ENCODE measurements around the gene PGLYRP4.
"Not testable (repeated sequence)": the region's sequence is repeated elsewhere in the genome, so short reads cannot be mapped to it uniquely, and the experiment has no call there.

The PGLYRP4 gene

GRCh38 chr1:153355445-153356071, 6.9 kb upstream of the PGLYRP4 start:
- peak; percentile 38 for DNase-seq

GRCh38 chr1:153354515-153355193, 6.0 kb upstream of the PGLYRP4 start:
- no peak for DNase-seq

DNA sequence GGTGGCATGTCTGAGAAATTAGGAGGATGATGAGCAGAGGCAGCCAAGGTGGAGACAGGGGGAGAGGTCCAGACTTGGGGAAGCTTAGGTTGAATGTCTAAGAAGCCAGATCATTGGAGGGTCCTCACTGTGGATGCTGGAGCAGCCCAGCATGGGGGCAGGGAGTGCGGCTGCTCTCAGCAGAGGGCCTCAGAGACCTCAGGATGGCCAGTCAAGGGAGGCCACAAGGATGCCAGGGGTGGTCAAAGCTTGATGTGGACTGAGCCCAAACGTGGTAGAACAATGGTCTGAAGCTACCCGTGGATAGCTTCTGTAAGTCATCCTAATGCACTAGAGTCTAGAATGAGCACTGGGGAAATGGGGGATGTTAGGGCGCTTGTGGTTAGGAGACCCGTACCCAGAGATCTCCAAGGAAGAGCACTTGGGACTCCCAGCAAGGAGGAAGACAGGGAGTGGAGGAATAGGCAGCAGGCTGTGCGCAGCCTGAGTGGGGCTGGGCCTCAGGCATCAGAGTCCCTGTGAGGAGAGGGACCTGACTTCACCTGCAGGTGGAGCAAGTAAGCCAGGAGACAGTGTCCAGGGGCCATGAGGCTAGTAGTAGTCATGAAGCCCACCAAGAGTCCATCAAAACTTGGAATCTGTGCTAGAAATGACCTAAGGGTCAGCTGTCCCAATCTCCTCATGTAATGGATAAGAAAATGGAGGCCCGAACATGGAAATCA, 4.7 kb upstream of the PGLYRP4 start:
- DNase-seq, result peak; percentile 7

GRCh38 chr1:153352523-153352922, 3.9 kb upstream of the PGLYRP4 start:
- peak; percentile 51 for DNase-seq

GRCh38 chr1:153350321-153350957, 1.8 kb upstream of the PGLYRP4 start:
- no peak for DNase-seq

- no peak for DNase-seq
Observed at GRCh38 chr1:153349363-153350320, 1.0 kb upstream of the PGLYRP4 start.

- no peak for DNase-seq
Observed at GRCh38 chr1:153347856-153348255, 785 bp downstream of the PGLYRP4 start.

- not testable (repeated sequence) for DNase-seq
Observed at GRCh38 chr1:153347049-153347448, 1.6 kb downstream of the PGLYRP4 start.

- DNase-seq, result no peak
Observed at GRCh38 chr1:153346077-153346723, 2.4 kb downstream of the PGLYRP4 start.

GRCh38 chr1:153345187-153346076, 3.2 kb downstream of the PGLYRP4 start:
- no peak for DNase-seq

GRCh38 chr1:153344718-153345025, 4.0 kb downstream of the PGLYRP4 start:
- no peak for DNase-seq

- no peak for DNase-seq
Observed at GRCh38 chr1:153343811-153344717, 4.6 kb downstream of the PGLYRP4 start.

DNA sequence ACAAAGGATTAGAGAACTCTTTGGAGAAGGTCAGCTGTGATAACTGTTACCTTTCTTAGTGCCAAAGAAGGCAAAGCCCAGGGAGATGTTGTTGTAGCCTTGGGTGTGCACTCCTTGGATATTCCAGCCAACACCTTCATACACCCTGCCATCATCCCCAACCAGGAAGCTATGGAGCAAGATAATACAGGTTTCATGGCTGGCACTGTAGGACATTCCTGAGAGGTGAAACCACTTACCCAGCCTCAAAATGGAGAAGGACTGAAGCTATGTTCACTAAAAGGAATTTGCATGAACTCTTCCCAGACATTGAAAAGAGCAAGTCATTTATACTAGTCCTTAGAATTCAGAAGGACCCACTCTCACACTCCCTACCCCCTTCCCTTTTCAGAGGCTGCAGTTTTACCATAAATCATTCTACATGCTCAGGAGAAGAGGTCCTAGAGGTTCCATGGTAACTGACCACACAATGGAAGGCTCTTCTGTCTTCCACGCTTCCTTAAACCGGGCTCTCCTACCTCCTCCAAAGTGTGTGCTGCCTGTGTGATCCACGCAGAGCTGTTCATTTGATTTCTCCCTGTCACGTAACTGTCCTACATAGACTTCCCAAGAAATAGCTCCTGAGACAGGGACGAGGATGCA, 5.5 kb downstream of the PGLYRP4 start:
- no peak for DNase-seq

- no peak for DNase-seq
Observed at GRCh38 chr1:153342178-153342577, 6.5 kb downstream of the PGLYRP4 start.

DNA sequence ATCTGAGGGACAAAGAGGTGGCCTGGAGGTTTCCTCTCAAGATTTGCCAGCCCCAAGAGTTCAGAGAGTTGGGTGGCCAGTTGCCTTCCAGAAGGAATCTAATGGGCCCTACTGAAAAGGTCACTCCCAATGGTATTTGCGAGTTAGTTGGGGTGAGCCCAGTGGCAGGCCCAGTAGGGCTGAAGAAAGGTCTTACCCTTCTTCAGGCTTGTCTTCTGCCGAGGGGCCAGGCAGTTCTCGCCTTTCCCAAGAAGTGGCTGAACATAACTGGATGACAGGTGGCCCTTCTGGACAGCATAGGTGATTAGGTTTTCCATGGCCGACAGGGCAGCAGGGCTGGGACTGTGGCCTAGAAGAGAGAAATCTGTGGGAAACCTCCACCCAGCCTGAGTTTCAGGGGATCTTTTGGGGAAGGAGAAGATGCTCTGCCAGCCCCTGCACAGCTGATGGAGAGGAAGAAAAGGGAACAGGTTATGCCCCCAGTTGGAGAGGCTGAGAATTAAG, 7.2 kb downstream of the PGLYRP4 start:
- no peak for DNase-seq

DNA sequence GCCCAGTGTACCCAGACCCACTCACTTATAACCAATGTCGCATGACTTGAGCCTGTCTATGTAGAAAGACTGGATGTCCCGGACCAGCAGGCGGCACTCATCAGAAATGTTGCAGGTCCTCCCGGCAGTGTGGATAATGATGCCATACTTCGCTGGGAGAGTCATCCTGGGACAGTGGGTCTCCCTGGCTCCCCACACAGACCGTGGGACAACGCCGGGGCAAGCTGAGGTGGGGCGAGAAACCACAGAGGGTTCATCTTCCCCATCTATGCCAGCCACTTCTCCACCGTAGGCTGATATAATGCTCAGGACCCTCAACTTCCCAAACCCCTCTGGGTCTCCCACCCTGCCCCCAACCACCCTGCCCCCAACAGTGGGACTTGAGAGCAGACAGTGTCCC, 8.3 kb downstream of the PGLYRP4 start:
- no peak for DNase-seq

DNA sequence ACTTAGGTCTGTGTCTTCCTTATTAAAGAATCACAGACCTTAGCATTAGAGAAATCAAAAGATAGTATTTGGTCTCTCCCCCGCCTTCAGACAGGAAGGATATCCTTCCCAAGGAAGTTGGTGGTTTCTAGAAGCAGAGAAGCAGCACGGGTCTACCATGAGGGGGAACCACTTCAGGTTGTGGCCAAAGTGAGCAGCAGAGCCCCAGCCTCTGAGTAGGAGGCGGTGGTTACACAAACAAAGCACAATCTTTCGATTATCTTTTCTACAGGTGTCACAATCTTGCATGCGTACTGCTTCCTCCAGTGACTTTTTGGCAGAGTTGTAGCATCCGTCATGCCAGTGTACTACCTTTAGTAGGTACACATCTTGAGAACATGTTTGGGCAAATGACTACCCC, 8.8 kb downstream of the PGLYRP4 start:
- no peak for DNase-seq

DNA sequence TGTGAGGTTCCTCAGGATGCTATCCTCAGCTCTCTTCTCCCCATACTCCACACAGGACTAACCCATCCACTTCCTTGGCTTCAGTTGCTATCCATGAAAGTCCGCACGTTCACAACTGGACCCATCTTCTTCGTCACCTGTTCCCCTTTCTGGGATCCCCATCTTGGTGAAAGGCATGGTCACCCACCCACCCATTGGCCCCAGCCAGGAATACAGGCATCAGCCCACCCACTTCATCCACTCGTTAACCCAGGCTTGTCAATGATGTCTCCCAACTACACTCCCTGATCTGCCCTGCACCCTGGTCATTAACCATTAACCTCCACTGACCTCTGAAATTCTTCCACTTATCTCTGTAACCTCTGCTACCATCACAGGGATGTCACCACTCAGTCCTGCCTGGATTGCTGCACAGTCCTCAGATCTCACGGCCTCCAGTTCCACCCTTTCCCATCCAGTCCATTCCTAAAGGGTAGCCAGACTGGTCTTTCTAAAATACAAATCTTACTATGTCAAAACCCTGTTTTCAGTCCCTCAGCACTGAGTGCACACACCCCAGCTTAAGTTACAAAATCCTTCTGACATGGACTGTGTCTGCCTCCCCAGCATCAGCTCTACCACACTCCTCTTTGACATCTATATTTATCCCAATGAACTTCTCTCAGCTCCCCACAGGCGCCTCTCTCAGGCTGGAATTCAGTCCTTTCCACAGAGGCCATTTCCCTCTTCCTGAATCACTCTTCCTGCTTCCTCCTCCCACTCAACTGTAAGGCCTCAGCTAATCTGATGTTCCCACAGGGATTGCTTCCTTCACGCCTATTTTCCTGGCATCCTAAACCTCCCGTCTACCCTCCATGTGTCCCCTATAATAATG, 10.4 kb downstream of the PGLYRP4 start:
- DNase-seq, result no peak

Measured in fibroblast of skin of right biceps (primary cell).